ENCODE results near the gene TSSK6.

TSSK6 gene

GRCh38 chr19:19485161-19485997, 30.0 kb downstream of the TSSK6 start:
- TF ChIP-seq FOXM1 (IDR thresholded peaks at IDR 0.05; ENCODE audit: borderline replicate concordance, low read depth), result no peak
- TF ChIP-seq ZBTB7A (IDR thresholded peaks at IDR 0.05; ENCODE audit: low read depth), result no peak
- TF ChIP-seq, protein P1, sequence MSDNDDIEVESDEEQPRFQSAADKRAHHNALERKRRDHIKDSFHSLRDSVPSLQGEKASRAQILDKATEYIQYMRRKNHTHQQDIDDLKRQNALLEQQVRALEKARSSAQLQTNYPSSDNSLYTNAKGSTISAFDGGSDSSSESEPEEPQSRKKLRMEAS (IDR thresholded peaks at IDR 0.05), result no peak
- TF ChIP-seq TCF12 (IDR thresholded peaks at IDR 0.05; ENCODE audit: low read depth), result no peak
- no peak for TF ChIP-seq YY1 (IDR thresholded peaks at IDR 0.05; ENCODE audit: low read depth)
- TF ChIP-seq RAD21 (IDR thresholded peaks at IDR 0.05; ENCODE audit: low read depth), result no peak
- TF ChIP-seq NFIC (IDR thresholded peaks at IDR 0.05), result no peak
- no peak for TF ChIP-seq EP300 (IDR thresholded peaks at IDR 0.05; ENCODE audit: borderline replicate concordance)
- TF ChIP-seq CREB1 (IDR thresholded peaks at IDR 0.05; ENCODE audit: low read depth), result no peak
- TF ChIP-seq TEAD4 (IDR thresholded peaks at IDR 0.05), result no peak

GRCh38 chr19:19482809-19483596, 32.3 kb downstream of the TSSK6 start:
- TF ChIP-seq TAF1 (IDR thresholded peaks at IDR 0.05; ENCODE audit: low read depth) (no peak), EGR1 (IDR thresholded peaks at IDR 0.05) (no peak), ZBTB7A (IDR thresholded peaks at IDR 0.05; ENCODE audit: low read depth) (no peak), RAD21 (IDR thresholded peaks at IDR 0.05; ENCODE audit: low read depth) (no peak), TEAD4 (IDR thresholded peaks at IDR 0.05) (no peak), CEBPB (IDR thresholded peaks at IDR 0.05) (no peak), NFIC (IDR thresholded peaks at IDR 0.05) (no peak), CREB1 (IDR thresholded peaks at IDR 0.05; ENCODE audit: low read depth) (no peak), FOXM1 (IDR thresholded peaks at IDR 0.05; ENCODE audit: borderline replicate concordance, low read depth) (no peak), YY1 (IDR thresholded peaks at IDR 0.05; ENCODE audit: low read depth) (no peak), TCF12 (IDR thresholded peaks at IDR 0.05; ENCODE audit: low read depth) (no peak), EP300 (IDR thresholded peaks at IDR 0.05; ENCODE audit: borderline replicate concordance) (no peak)
- TF ChIP-seq, protein P2, sequence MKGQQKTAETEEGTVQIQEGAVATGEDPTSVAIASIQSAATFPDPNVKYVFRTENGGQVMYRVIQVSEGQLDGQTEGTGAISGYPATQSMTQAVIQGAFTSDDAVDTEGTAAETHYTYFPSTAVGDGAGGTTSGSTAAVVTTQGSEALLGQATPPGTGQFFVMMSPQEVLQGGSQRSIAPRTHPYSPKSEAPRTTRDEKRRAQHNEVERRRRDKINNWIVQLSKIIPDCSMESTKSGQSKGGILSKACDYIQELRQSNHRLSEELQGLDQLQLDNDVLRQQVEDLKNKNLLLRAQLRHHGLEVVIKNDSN (IDR thresholded peaks at IDR 0.05), result no peak
- TF ChIP-seq, protein P1 (IDR thresholded peaks at IDR 0.05), result no peak
- TF ChIP-seq, protein P3, sequence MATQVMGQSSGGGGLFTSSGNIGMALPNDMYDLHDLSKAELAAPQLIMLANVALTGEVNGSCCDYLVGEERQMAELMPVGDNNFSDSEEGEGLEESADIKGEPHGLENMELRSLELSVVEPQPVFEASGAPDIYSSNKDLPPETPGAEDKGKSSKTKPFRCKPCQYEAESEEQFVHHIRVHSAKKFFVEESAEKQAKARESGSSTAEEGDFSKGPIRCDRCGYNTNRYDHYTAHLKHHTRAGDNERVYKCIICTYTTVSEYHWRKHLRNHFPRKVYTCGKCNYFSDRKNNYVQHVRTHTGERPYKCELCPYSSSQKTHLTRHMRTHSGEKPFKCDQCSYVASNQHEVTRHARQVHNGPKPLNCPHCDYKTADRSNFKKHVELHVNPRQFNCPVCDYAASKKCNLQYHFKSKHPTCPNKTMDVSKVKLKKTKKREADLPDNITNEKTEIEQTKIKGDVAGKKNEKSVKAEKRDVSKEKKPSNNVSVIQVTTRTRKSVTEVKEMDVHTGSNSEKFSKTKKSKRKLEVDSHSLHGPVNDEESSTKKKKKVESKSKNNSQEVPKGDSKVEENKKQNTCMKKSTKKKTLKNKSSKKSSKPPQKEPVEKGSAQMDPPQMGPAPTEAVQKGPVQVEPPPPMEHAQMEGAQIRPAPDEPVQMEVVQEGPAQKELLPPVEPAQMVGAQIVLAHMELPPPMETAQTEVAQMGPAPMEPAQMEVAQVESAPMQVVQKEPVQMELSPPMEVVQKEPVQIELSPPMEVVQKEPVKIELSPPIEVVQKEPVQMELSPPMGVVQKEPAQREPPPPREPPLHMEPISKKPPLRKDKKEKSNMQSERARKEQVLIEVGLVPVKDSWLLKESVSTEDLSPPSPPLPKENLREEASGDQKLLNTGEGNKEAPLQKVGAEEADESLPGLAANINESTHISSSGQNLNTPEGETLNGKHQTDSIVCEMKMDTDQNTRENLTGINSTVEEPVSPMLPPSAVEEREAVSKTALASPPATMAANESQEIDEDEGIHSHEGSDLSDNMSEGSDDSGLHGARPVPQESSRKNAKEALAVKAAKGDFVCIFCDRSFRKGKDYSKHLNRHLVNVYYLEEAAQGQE (IDR thresholded peaks at IDR 0.05; ENCODE audit: low read depth), result no peak

DNA sequence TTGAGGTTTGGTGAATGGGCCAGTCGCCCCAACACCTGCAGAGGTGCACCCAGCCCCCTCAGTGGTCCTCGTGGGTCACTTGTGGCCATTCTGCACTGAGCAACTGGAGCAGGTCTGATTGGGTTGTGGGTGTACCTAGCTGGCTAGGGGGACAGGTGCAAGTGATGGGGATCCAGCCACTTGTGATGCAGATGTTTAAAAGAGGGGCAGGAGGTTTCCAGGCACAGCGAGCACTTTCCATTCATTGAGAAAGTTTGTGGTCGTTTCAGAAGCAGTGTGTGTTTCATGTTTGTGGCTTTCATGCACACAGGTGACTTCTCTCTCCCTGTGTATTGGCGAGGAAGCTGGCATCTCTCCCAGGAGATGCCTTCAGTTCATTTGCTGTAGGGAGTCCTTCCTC, 34.7 kb downstream of the TSSK6 start:
- TF ChIP-seq NFIC (IDR thresholded peaks at IDR 0.05) (no peak), CREB1 (IDR thresholded peaks at IDR 0.05; ENCODE audit: low read depth) (no peak), TCF12 (IDR thresholded peaks at IDR 0.05; ENCODE audit: low read depth) (no peak), RAD21 (IDR thresholded peaks at IDR 0.05; ENCODE audit: low read depth) (no peak), ZBTB7A (IDR thresholded peaks at IDR 0.05; ENCODE audit: low read depth) (no peak), EP300 (IDR thresholded peaks at IDR 0.05; ENCODE audit: borderline replicate concordance) (no peak), CEBPB (IDR thresholded peaks at IDR 0.05) (no peak)
- TF ChIP-seq, protein P1 (IDR thresholded peaks at IDR 0.05), result no peak

- no peak for TF ChIP-seq CEBPB (IDR thresholded peaks at IDR 0.05)
- TF ChIP-seq, protein P2 (IDR thresholded peaks at IDR 0.05), result no peak
- TF ChIP-seq CREB1 (IDR thresholded peaks at IDR 0.05; ENCODE audit: low read depth), result no peak
- no peak for TF ChIP-seq TAF1 (IDR thresholded peaks at IDR 0.05; ENCODE audit: low read depth)
- TF ChIP-seq EGR1 (IDR thresholded peaks at IDR 0.05), result no peak
- no peak for TF ChIP-seq RAD21 (IDR thresholded peaks at IDR 0.05; ENCODE audit: low read depth)
- no peak for TF ChIP-seq TEAD4 (IDR thresholded peaks at IDR 0.05)
- TF ChIP-seq NFIC (IDR thresholded peaks at IDR 0.05), result no peak
- no peak for TF ChIP-seq FOXM1 (IDR thresholded peaks at IDR 0.05; ENCODE audit: borderline replicate concordance, low read depth)
- no peak for TF ChIP-seq YY1 (IDR thresholded peaks at IDR 0.05; ENCODE audit: low read depth)
Measured at GRCh38 chr19:19477705-19478383, 37.5 kb downstream of the TSSK6 start.

DNA sequence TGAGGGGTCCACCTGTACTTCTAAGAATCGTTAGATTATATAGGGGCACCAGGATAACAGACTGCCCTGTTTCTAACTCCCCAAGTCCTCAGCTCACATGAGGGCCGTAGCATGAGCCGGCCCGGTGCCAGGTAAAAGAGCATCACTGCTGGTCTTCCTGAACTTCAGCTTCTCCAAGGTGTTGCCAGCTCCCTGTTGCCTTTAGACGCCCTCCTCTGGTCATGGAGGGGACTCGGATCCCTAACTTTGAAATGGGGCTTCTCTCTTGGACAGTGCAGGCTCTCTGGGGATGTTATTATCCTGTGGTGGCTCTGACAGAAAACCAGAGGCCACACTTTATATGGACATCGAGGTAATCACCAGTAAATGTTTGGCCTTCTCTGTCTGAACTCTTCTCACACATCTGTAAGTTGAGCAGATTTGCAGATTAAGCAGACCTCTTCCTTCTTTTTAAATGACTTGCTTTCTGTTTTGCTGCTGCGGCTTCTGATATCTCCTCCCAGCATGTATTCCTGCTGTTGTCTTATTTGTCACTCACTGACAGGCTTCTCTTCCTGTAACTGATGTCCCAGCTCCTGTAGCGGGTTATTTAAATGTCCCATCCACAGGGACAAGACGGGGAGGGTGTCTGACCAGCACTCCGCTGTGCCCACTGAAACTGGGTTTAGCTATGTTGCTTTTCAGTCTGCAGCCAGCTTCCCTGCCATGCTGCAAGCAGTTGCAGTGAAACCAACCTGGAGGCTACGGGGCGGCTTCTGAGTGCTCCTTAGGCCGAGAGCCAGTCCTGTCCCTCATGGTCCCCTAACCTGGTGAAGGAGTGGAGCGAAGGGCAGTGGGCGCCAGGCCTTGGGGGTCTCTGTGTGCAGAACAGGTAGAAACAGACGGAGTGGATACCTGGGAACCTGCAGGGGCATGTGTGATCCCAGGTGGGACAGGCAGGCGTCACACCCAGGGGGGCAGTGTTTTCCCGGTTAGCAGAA, 39.2 kb downstream of the TSSK6 start:
- TF ChIP-seq RAD21 (IDR thresholded peaks at IDR 0.05; ENCODE audit: low read depth) (peak; percentile 34), ZBTB7A (IDR thresholded peaks at IDR 0.05; ENCODE audit: low read depth) (no peak)

All from Ishikawa (cell line).